Tibial artery (tissue), 4 donors: ENCODE data around the gene BRD7.
A peak's percentile ranks its signal among the peaks of the same experiment; 100 is the strongest.

Experiments
- DNase-seq, 2 donors: peaks; one replicate each; pipeline ENCODE4 v3.0.0-alpha.2; 2019
- H3K27ac ChIP-seq, 2 donors: fragments of 200-600 bp; sonication (generic) in 1 of 2; 1 replicate in 1 of 2; 2 replicates in 1 of 2; pipeline ENCODE4 v1.5.1; 2018 to 2019; ENCODE audit warnings: mild to moderate bottlenecking in 1 of 2
- H3K27me3 ChIP-seq, 2 donors: fragments of 200-600 bp; sonication (generic) in 1 of 2; one replicate each; pipeline versions ENCODE4 v1.5.1 to v1.6.0; 2016 to 2019
- H3K36me3 ChIP-seq, 3 donors: fragments of 200-600 bp; sonication (generic) in 2 of 3; one replicate each; pipeline ENCODE4 v1.5.1; 2016 to 2019; ENCODE audit warnings: mild to moderate bottlenecking in 2 of 3
- H3K4me1 ChIP-seq, 4 donors: fragments of 200-600 bp; sonication (generic) in 2 of 4; 1 replicate in 3 of 4; 2 replicates in 1 of 4; pipeline ENCODE4 v1.5.1; 2016 to 2019
- H3K4me3 ChIP-seq, 2 donors: fragments of 200-600 bp; sonication (generic) in 1 of 2; 1 replicate in 1 of 2; 2 replicates in 1 of 2; pipeline ENCODE4 v1.5.1; 2018 to 2019; ENCODE audit warnings: mild to moderate bottlenecking in 2 of 2
- H3K9me3 ChIP-seq, 3 donors: fragments of 200-600 bp; sonication (generic) in 1 of 3; one replicate each; pipeline ENCODE4 v1.5.1; 2016 to 2019
- CTCF ChIP-seq, 2 experiments: fragments of 200-600 bp in 1 of 2; fragments of 450-650 bp in 1 of 2; IDR thresholded peaks; one replicate each; pipeline ENCODE4 v1.5.1; 2017 to 2019; ENCODE audit warnings: antibody characterized with exemption in 2 of 2, mild to moderate bottlenecking in 1 of 2, moderate library complexity in 1 of 2
- intact Hi-C: fragments of 100-400 bp; cut with DNase I; formaldehyde crosslinking; loops from one replicate; pipeline ENCODE4 v1.15.0; 2023; ENCODE audit warnings: low total_unique reads

BRD7 gene

GRCh38 chr16:50407351-50407750, 38.6 kb upstream of the BRD7 start:
- Histone ChIP-seq H3K27me3 (no peaks in the 10 kb centered on the region), H3K9me3 (peaks cover 0 to 2% (median 0%) of the 10 kb centered on the region in 3 donors), H3K4me1 (peaks cover 0 to 12% (median 0%) of the 10 kb centered on the region in 4 donors), H3K27ac (no peak overlapping the region), H3K36me3 (no peaks in the 10 kb centered on the region), H3K4me3 (no peak overlapping the region)
- no peak for TF ChIP-seq CTCF (IDR thresholded peaks at IDR 0.05)
- intact Hi-C loops = no loop called here
- DNase-seq = no peak

GRCh38 chr16:50403491-50403890, 34.7 kb upstream of the BRD7 start:
- peak in 1 of 2 donors; percentile 74 for DNase-seq
- Histone ChIP-seq H3K9me3 (no peaks in the 10 kb centered on the region), H3K36me3 (no peaks in the 10 kb centered on the region), H3K4me3 (no peak overlapping the region), H3K27me3 (no peaks in the 10 kb centered on the region), H3K4me1 (peaks cover 0 to 12% (median 0%) of the 10 kb centered on the region in 4 donors), H3K27ac (peak overlapping the region in 1 of 2 donors; percentile 27)
- peak in 1 of 2 experiments; percentile 7 for TF ChIP-seq CTCF (IDR thresholded peaks at IDR 0.05)
- intact Hi-C loops = no loop called here

- DNase-seq = no peak
- TF ChIP-seq CTCF (IDR thresholded peaks at IDR 0.05) = no peak
- intact Hi-C loops = no loop called here
- H3K9me3 ChIP-seq = no peaks in the 10 kb centered on the region
- H3K4me3 ChIP-seq = no peak overlapping the region
- no peaks in the 10 kb centered on the region for H3K27me3 ChIP-seq
- peaks cover 0 to 12% (median 0%) of the 10 kb centered on the region in 4 donors for H3K4me1 ChIP-seq
- no peak overlapping the region for H3K27ac ChIP-seq
- H3K36me3 ChIP-seq = no peaks in the 10 kb centered on the region
Measured at GRCh38 chr16:50402298-50402895, 33.6 kb upstream of the BRD7 start.

GRCh38 chr16:50401355-50401754, 32.6 kb upstream of the BRD7 start:
- intact Hi-C loops = no loop called here
- Histone ChIP-seq H3K27ac (no peak overlapping the region), H3K9me3 (no peaks in the 10 kb centered on the region), H3K4me3 (no peak overlapping the region), H3K36me3 (no peaks in the 10 kb centered on the region), H3K27me3 (no peaks in the 10 kb centered on the region), H3K4me1 (peaks cover 0 to 12% (median 0%) of the 10 kb centered on the region in 4 donors)
- DNase-seq = no peak
- no peak for TF ChIP-seq CTCF (IDR thresholded peaks at IDR 0.05)

- intact Hi-C loops = no loop called here
- Histone ChIP-seq H3K9me3 (no peaks in the 10 kb centered on the region), H3K27ac (no peak overlapping the region), H3K4me1 (peaks cover 0 to 12% (median 0%) of the 10 kb centered on the region in 4 donors), H3K4me3 (no peak overlapping the region), H3K36me3 (no peaks in the 10 kb centered on the region), H3K27me3 (no peaks in the 10 kb centered on the region)
- no peak for DNase-seq
- TF ChIP-seq CTCF (IDR thresholded peaks at IDR 0.05) = no peak
Measured at GRCh38 chr16:50400967-50401348, 32.2 kb upstream of the BRD7 start.
